C4-2B (cell line): ENCODE measurements around the gene MKNK1.

Experiments used
- CTCF ChIP-seq: fragments of 450-650 bp; conservative IDR thresholded peaks from 2 replicates; pipeline ENCODE4 v1.5.1; 2017; ENCODE audit warnings: mild to moderate bottlenecking
- ZFX ChIP-seq: fragments of 450-650 bp; IDR thresholded peaks from 2 replicates; pipeline ENCODE4 v1.6.1; 2017

GRCh38 chr1:46616277-46617107 lies 12.4 kb upstream of the MKNK1 start, which contains the start of gene MOB3C:
- TF ChIP-seq CTCF (no peak), ZFX (no peak)
